Activated T-cell treated with anti-CD3 and anti-CD28 coated beads for 24 hours (primary cell): Measurements from ENCODE around the gene TANK.
"Not testable (repeated sequence)": the region's sequence is repeated elsewhere in the genome, so short reads cannot be mapped to it uniquely, and the experiment has no call there.

Experiments
- DNase-seq: peaks from one replicate; pipeline ENCODE4 v3.0.0-alpha.2; 2020; ENCODE audit warnings: low read depth

Gene TANK

GRCh38 chr2:161169335-161169734 is 9.1 kb downstream of the TANK start:
- DNase-seq, result no peak

- DNase-seq, result no peak
Measured at GRCh38 chr2:161170377-161170776, 10.1 kb downstream of the TANK start.

GRCh38 chr2:161170958-161171932 is 11.0 kb downstream of the TANK start:
- DNase-seq, result no peak

- DNase-seq, result no peak
Measured at GRCh38 chr2:161172901-161173540, 12.8 kb downstream of the TANK start.

GRCh38 chr2:161173541-161174194 is 13.4 kb downstream of the TANK start:
- no peak for DNase-seq

- no peak for DNase-seq
Measured at GRCh38 chr2:161177969-161178368, 17.7 kb downstream of the TANK start.

GRCh38 chr2:161178756-161179155 is 18.5 kb downstream of the TANK start:
- DNase-seq, result no peak

- no peak for DNase-seq
Measured at GRCh38 chr2:161190050-161190449, 29.8 kb downstream of the TANK start.

GRCh38 chr2:161195602-161196001 is 35.4 kb downstream of the TANK start:
- DNase-seq, result not testable (repeated sequence)

- no peak for DNase-seq
Measured at GRCh38 chr2:161199912-161200701, 39.9 kb downstream of the TANK start.

- DNase-seq, result no peak
Measured at GRCh38 chr2:161204846-161205245, 44.6 kb downstream of the TANK start.

- no peak for DNase-seq
Measured at GRCh38 chr2:161206471-161207032, 46.3 kb downstream of the TANK start.

- DNase-seq, result no peak
Measured at GRCh38 chr2:161207941-161208340, 47.7 kb downstream of the TANK start.

GRCh38 chr2:161208527-161209139 is 48.4 kb downstream of the TANK start:
- no peak for DNase-seq

GRCh38 chr2:161209902-161210301 is 49.7 kb downstream of the TANK start:
- DNase-seq, result no peak

- DNase-seq, result no peak
Measured at GRCh38 chr2:161217597-161218185, 57.5 kb downstream of the TANK start.

GRCh38 chr2:161219211-161219610 is 59.0 kb downstream of the TANK start:
- DNase-seq, result no peak

GRCh38 chr2:161223139-161223732 is 63.0 kb downstream of the TANK start:
- no peak for DNase-seq

- no peak for DNase-seq
Measured at GRCh38 chr2:161228511-161229240, 68.4 kb downstream of the TANK start.

GRCh38 chr2:161230959-161231358 is 70.7 kb downstream of the TANK start:
- no peak for DNase-seq
